Thoracic aorta (tissue), 2 donors: ENCODE measurements around the gene PADI6. TPM values are rescaled to one million over a fixed set of nuclear protein-coding genes. Genes with fewer than 3 reads are reported as not detected.

Experiments used
- ATAC-seq: fragments of 150-250 bp; one replicate; pipeline ENCODE4 v1.8.0; 2017; ENCODE audit warnings: low read depth; ENCODE audit not compliant: insufficient number of reproducible peaks, low FRiP score
- DNase-seq: peaks from one replicate; pipeline ENCODE4 v3.0.0-alpha.2; 2020; ENCODE audit warnings: low spot score
- H3K27ac ChIP-seq, 2 donors: fragments of 200-600 bp; sonication (generic); 1 replicate in 1 of 2; 2 replicates in 1 of 2; pipeline ENCODE4 v1.5.1; 2016; ENCODE audit warnings: mild to moderate bottlenecking in 2 of 2, moderate library complexity in 2 of 2
- H3K27me3 ChIP-seq: fragments of 200-600 bp; sonication (generic); replicated peaks from 2 replicates; pipeline ENCODE4 v1.6.0; 2016; ENCODE audit warnings: mild to moderate bottlenecking; ENCODE audit not compliant: insufficient read depth
- H3K36me3 ChIP-seq: fragments of 200-600 bp; sonication (generic); one replicate; pipeline ENCODE4 v1.5.1; 2016
- H3K4me1 ChIP-seq, 2 donors: fragments of 200-600 bp; sonication (generic); 1 replicate in 1 of 2; 2 replicates in 1 of 2; pipeline versions ENCODE4 v1.5.1 to v1.6.0; 2016; ENCODE audit warnings: low read depth in 2 of 2, mild to moderate bottlenecking in 1 of 2; ENCODE audit not compliant: control insufficient read depth in 1 of 2
- H3K4me3 ChIP-seq: fragments of 200-600 bp; sonication (generic); 2 replicates; pipeline ENCODE4 v1.5.1; 2016; ENCODE audit warnings: mild to moderate bottlenecking
- H3K9me3 ChIP-seq: fragments of 200-600 bp; sonication (generic); 2 replicates; pipeline ENCODE4 v1.5.1; 2016
- CTCF ChIP-seq: fragments of 200-600 bp; sonication (generic); IDR thresholded peaks from one replicate; pipeline ENCODE4 v1.5.1; 2019; ENCODE audit warnings: antibody characterized with exemption
- total RNA-seq, 2 donors: library from RNA; depleted of rRNA; stranded (reverse); fragments of >200 nt; gene quantifications; one replicate each; pipeline versions ENCODE4 v1.1.0 to v1.2.3, GENCODE V29; 2016

Gene PADI6
- total RNA-seq, 2 donors from 2014 or later: not detected

- Histone ChIP-seq H3K27me3 (no peaks in the 10 kb centered on the region), H3K4me1 (no peaks in the 10 kb centered on the region), H3K27ac (no peak overlapping the region), H3K36me3 (no peaks in the 10 kb centered on the region), H3K4me3 (no peak overlapping the region), H3K9me3 (no peaks in the 10 kb centered on the region)
- no peak for DNase-seq
- no peak for TF ChIP-seq CTCF
- no peak for ATAC-seq
These were observed 13.0 kb upstream of the PADI6 start for GRCh38 chr1:17359031-17359430.

GRCh38 chr1:17359808-17360207 lies 12.2 kb upstream of the PADI6 start:
- Histone ChIP-seq H3K4me1 (no peaks in the 10 kb centered on the region), H3K36me3 (no peaks in the 10 kb centered on the region), H3K9me3 (no peaks in the 10 kb centered on the region), H3K27me3 (no peaks in the 10 kb centered on the region), H3K4me3 (no peak overlapping the region), H3K27ac (no peak overlapping the region)
- ATAC-seq (no peak), DNase-seq (no peak)
- no peak for TF ChIP-seq CTCF

- no peak for DNase-seq
- Histone ChIP-seq H3K4me3 (no peak overlapping the region), H3K9me3 (no peaks in the 10 kb centered on the region), H3K27ac (no peak overlapping the region), H3K36me3 (no peaks in the 10 kb centered on the region), H3K27me3 (no peaks in the 10 kb centered on the region), H3K4me1 (no peaks in the 10 kb centered on the region)
- no peak for ATAC-seq
- no peak for TF ChIP-seq CTCF
These were observed 11.6 kb upstream of the PADI6 start for GRCh38 chr1:17360272-17360956.

GRCh38 chr1:17361687-17362086 lies 10.3 kb upstream of the PADI6 start:
- Histone ChIP-seq H3K9me3 (no peaks in the 10 kb centered on the region), H3K27ac (no peak overlapping the region), H3K36me3 (no peaks in the 10 kb centered on the region), H3K4me1 (no peaks in the 10 kb centered on the region), H3K4me3 (no peak overlapping the region), H3K27me3 (no peaks in the 10 kb centered on the region)
- no peak for TF ChIP-seq CTCF
- DNase-seq (no peak), ATAC-seq (no peak)

- ATAC-seq (no peak), DNase-seq (no peak)
- Histone ChIP-seq H3K4me1 (no peaks in the 10 kb centered on the region), H3K27ac (no peak overlapping the region), H3K36me3 (no peaks in the 10 kb centered on the region), H3K9me3 (no peaks in the 10 kb centered on the region), H3K4me3 (no peak overlapping the region), H3K27me3 (no peaks in the 10 kb centered on the region)
- no peak for TF ChIP-seq CTCF
These were observed 8.6 kb upstream of the PADI6 start for GRCh38 chr1:17363351-17363750.
